Stomach (tissue), 9 donors: ENCODE data around the gene XYLT1. TPM values are rescaled to one million over a fixed set of nuclear protein-coding genes. Genes with fewer than 3 reads are reported as not detected.

Experiments
- DNase-seq, 2 donors: peaks; one replicate each; pipeline versions ENCODE4 v3.0.0 to v3.0.0-alpha.2; 2013 to 2019
- H3K27ac ChIP-seq, 5 donors: fragments of 200-600 bp in 4 of 5; sonication (generic) in 4 of 5; one replicate each; pipeline ENCODE4 v1.5.1; 2013 to 2019; ENCODE audit warnings: mild to moderate bottlenecking in 1 of 5, moderate library complexity in 1 of 5
- H3K27me3 ChIP-seq, 3 donors: fragments of 200-600 bp; sonication (generic); one replicate each; pipeline ENCODE4 v1.5.1; 2017 to 2019; ENCODE audit warnings: mixed run types in 1 of 3
- H3K36me3 ChIP-seq, 4 donors: fragments of 200-600 bp; sonication (generic); 1 replicate in 3 of 4; 2 replicates in 1 of 4; pipeline ENCODE4 v1.5.1; 2016 to 2019
- H3K4me1 ChIP-seq, 4 donors: fragments of 200-600 bp; sonication (generic); one replicate each; pipeline ENCODE4 v1.5.1; 2016 to 2019
- H3K4me3 ChIP-seq, 4 donors: fragments of 200-600 bp; sonication (generic) in 3 of 4; one replicate each; pipeline ENCODE4 v1.5.1; 2016 to 2019; ENCODE audit warnings: mild to moderate bottlenecking in 1 of 4
- H3K9me3 ChIP-seq, 4 donors: fragments of 200-600 bp; sonication (generic); one replicate each; pipeline ENCODE4 v1.5.1; 2016 to 2019
- CTCF ChIP-seq, 7 experiments: fragments of 450-650 bp in 4 of 7; fragments of 200-600 bp in 3 of 7; sonication (generic) in 3 of 7; IDR thresholded peaks; one replicate each; pipeline ENCODE4 v1.5.1; 2016 to 2019; ENCODE audit warnings: antibody characterized with exemption in 7 of 7, control low read depth in 2 of 7, mild to moderate bottlenecking in 1 of 7
- EP300 ChIP-seq: sonication (generic); formaldehyde crosslinking; IDR thresholded peaks from one replicate; pipeline ENCODE4 v1.6.1; 2017; ENCODE audit warnings: antibody characterized with exemption
- POLR2A ChIP-seq, 4 donors: fragments of 450-650 bp; IDR thresholded peaks; one replicate each; pipeline ENCODE4 v1.6.1; 2016; ENCODE audit warnings: antibody characterized with exemption in 4 of 4, control low read depth in 2 of 4, mild to moderate bottlenecking in 1 of 4, moderate library complexity in 1 of 4
- POLR2AphosphoS5 ChIP-seq, 3 donors: sonication (generic); formaldehyde crosslinking; IDR thresholded peaks; one replicate each; pipeline ENCODE4 v1.6.1; 2016; ENCODE audit warnings: antibody characterized with exemption in 3 of 3
- WGBS, 5 donors: extraction: QIAGEN DNeasy Blood & Tissue Kit in 3 of 5; methylation state at CpG; one replicate each; pipeline versions ENCODE4 v1.1.5 to v1.1.7; 2013 to 2018; 5-methylcytosine and 5-hydroxymethylcytosine counted together
- intact Hi-C: fragments of 100-400 bp; cut with DNase I; formaldehyde crosslinking; loops from one replicate; pipeline ENCODE4 v1.15.1; 2023; ENCODE audit warnings: low total_unique reads
- polyA plus RNA-seq, 3 donors: library from polyadenylated mRNA; stranded (reverse); fragments of 200-250 nt; gene quantifications; one replicate each; pipeline ENCODE4 v1.2.3, GENCODE V29; 2013
- total RNA-seq, 5 donors: library from RNA; depleted of rRNA; stranded (reverse); fragments of >200 nt; gene quantifications; one replicate each; pipeline versions ENCODE4 v1.1.0 to v1.2.3, GENCODE V29; 2014 to 2016
- donor health status: healthy with polysubstance abuse.
- donor health status: Bipolar disorder and iron deficiency.
- donor health status: healthy.

The XYLT1 gene
- total and polyA plus RNA-seq, 8 donors = 0.87 to 59.5 (median 9.5) TPM

- WGBS, 5 donors = 62 to 85% (median 67%) methylated on average over 5 of the region's 5 CpGs
- H3K4me3 ChIP-seq = no peak overlapping the region
- peak overlapping the region in 1 of 5 donors; percentile 20 for H3K27ac ChIP-seq
Measured at GRCh38 chr16:17359788-17360390, 110.9 kb downstream of the XYLT1 start.

GRCh38 chr16:17358846-17359245, 111.9 kb downstream of the XYLT1 start:
- TF ChIP-seq POLR2A (IDR thresholded peaks at IDR 0.05) (no peak), CTCF (IDR thresholded peaks at IDR 0.05) (no peak), EP300 (no peak)
- peak overlapping the region in 1 of 5 donors; percentile 20 for H3K27ac ChIP-seq

More at GRCh38 chr16:17359788-17360390, 110.9 kb downstream of the XYLT1 start:
- H3K4me1 ChIP-seq = peaks cover 11 to 59% (median 35%) of the 10 kb centered on the region in 4 donors
- intact Hi-C loops = no loop called here
- H3K27me3 ChIP-seq = no peaks in the 10 kb centered on the region
- H3K36me3 ChIP-seq = no peaks in the 10 kb centered on the region
- no peak for DNase-seq
- no peaks in the 10 kb centered on the region for H3K9me3 ChIP-seq
- TF ChIP-seq POLR2A (IDR thresholded peaks at IDR 0.05) (no peak), CTCF (IDR thresholded peaks at IDR 0.05) (no peak), EP300 (no peak), POLR2AphosphoS5 (IDR thresholded peaks at IDR 0.05) (no peak)

GRCh38 chr16:17358355-17358754, 112.4 kb downstream of the XYLT1 start:
- H3K4me1 ChIP-seq = peaks cover 4 to 55% (median 31%) of the 10 kb centered on the region in 4 donors
- no peak overlapping the region for H3K4me3 ChIP-seq
- intact Hi-C loops = no loop called here
- H3K36me3 ChIP-seq = no peaks in the 10 kb centered on the region
- no peaks in the 10 kb centered on the region for H3K9me3 ChIP-seq
- H3K27me3 ChIP-seq = no peaks in the 10 kb centered on the region
- H3K27ac ChIP-seq = no peak overlapping the region
- no peak for DNase-seq
- TF ChIP-seq CTCF (IDR thresholded peaks at IDR 0.05) (no peak), EP300 (no peak), POLR2A (IDR thresholded peaks at IDR 0.05) (no peak), POLR2AphosphoS5 (IDR thresholded peaks at IDR 0.05) (no peak)
- 82 to 87% (median 85%) methylated on average over 8 of the region's 8 CpGs for WGBS, 5 donors

More at GRCh38 chr16:17358846-17359245, 111.9 kb downstream of the XYLT1 start:
- Histone ChIP-seq H3K9me3 (no peaks in the 10 kb centered on the region), H3K27me3 (no peaks in the 10 kb centered on the region), H3K4me3 (no peak overlapping the region), H3K36me3 (no peaks in the 10 kb centered on the region), H3K4me1 (peaks cover 4 to 59% (median 33%) of the 10 kb centered on the region in 4 donors)
- 66 to 84% (median 79%) methylated on average over 3 of the region's 3 CpGs for WGBS, 5 donors
- intact Hi-C loops = no loop called here
- no peak for DNase-seq

GRCh38 chr16:17357307-17358062, 113.3 kb downstream of the XYLT1 start:
- Histone ChIP-seq H3K4me1 (peaks cover 4 to 52% (median 25%) of the 10 kb centered on the region in 4 donors), H3K4me3 (no peak overlapping the region), H3K27me3 (no peaks in the 10 kb centered on the region), H3K9me3 (no peaks in the 10 kb centered on the region), H3K36me3 (no peaks in the 10 kb centered on the region), H3K27ac (no peak overlapping the region)
- WGBS, 5 donors = 91 to 97% (median 95%) methylated on average over 13 of the region's 13 CpGs
- TF ChIP-seq CTCF (IDR thresholded peaks at IDR 0.05) (no peak), POLR2A (IDR thresholded peaks at IDR 0.05) (no peak), POLR2AphosphoS5 (IDR thresholded peaks at IDR 0.05) (no peak), EP300 (no peak)
- no peak for DNase-seq
- intact Hi-C loops = no loop called here
